Endometrium (tissue), 2 donors: ENCODE measurements around the gene MARCOL.
"Not testable (repeated sequence)": the region's sequence is repeated elsewhere in the genome, so short reads cannot be mapped to it uniquely, and the experiment has no call there.

Experiments used
- FAIRE-seq: peaks from 2 replicates; lab custom pipeline; 2012; peaks lifted over from hg19 to GRCh38; lab: Jason Lieb, UNC
- donor health status: control.
- donor health status: control.

Gene MARCOL

DNA sequence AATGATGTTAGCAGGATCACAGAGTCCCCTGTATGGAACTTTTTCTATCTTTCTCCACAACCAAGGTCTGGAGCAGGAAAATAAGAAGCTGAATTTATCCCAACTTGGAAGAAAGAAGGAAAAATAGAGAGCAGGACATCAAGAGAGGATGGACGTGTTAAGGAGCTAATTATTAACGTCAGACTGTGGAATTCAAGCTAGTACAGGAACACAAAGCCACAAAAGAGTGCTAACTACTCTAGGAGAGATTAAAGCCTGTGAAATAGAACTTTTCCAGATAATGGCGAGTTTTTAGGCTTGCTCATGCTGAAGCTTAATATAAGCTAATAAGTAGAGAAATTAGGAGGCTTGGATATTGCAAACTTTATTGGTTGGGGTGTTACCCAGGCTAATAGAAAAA is 29.6 kb downstream of the MARCOL start:
- FAIRE-seq: no peak

DNA sequence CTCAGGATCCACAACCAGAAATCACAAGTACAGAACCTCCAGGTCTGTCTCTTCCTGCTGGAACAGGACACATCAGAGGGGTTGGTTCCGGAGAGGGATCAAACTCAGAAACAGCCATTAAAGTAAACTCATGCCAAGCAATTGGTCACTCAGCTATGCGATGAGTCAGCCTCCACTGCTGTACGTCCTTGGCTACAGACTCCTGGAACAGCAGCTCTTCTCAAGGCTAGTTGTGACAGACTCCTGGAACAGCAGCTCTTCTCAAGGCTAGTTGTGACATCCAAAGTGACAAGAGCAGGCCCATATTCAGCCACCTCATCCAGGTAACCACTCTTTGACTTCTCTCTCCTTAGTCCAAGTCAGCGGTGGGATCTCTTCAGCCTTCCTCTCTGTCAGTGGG is 30.2 kb downstream of the MARCOL start, which contains the start of gene SPINK13:
TSS of gene SPINK13 (plus strand) at position 229 of the 400 bp plus-strand sequence. CDS start 1,279 bp downstream, outside the sequence.
- no peak for FAIRE-seq

DNA sequence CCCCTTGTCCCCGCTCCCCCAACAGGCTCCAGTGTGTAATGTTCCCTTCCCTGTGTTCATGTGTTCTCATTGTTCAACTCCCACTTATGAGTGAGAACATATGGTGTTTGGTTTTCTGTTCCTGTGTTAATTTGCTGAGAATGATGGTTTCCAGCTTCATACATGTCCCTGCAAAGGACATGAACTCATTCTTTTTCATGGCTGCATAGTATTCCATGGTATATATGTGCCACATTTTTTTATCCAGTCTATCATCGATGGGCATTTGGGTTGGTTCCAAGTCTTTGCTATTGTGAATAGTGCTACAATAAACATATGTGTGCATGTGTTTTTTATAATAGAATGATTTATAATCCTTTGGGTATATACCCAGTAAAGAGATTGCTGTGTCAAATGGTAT is 36.8 kb downstream of the MARCOL start:
- not testable (repeated sequence) for FAIRE-seq

DNA sequence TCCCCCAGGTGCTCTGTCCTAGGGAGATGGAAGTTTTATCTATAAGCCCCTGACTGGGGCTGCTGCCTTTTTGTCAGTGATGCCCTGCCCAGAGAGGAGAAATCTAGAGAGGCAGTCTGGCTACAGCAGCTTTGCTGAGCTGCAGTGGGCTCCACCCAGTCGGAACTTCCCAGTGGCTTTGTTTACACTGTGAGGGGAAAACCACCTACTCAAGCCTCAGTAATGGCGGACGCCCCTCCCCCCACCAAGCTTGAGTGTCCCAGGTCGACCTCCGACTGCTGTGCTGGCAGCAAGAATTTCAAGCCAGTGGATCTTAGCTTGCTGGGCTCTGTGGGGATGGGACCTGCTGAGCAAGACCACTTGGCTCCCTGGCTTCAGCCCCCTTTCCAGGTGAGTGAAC is 42.6 kb downstream of the MARCOL start:
- FAIRE-seq: not testable (repeated sequence)

DNA sequence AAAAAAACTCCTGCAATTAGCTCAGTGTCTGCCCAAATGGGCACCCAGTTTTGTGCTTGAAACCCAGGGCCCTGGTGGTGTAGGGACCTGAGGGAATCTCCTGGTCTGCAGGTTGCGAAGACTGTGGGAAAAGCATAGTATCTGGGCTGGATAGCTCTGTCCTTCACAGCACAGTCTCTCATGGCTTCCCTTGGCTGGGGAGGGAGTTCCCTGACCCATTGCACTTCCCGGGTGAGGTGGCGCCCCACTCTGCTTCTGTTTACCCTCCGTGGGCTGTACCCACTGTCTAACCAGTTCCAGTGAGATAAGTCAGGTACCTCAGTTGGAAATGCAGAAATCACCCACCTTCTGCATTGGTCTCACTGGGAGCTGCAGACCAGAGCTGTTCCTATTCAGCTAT is 43.0 kb downstream of the MARCOL start:
- FAIRE-seq: not testable (repeated sequence)

DNA sequence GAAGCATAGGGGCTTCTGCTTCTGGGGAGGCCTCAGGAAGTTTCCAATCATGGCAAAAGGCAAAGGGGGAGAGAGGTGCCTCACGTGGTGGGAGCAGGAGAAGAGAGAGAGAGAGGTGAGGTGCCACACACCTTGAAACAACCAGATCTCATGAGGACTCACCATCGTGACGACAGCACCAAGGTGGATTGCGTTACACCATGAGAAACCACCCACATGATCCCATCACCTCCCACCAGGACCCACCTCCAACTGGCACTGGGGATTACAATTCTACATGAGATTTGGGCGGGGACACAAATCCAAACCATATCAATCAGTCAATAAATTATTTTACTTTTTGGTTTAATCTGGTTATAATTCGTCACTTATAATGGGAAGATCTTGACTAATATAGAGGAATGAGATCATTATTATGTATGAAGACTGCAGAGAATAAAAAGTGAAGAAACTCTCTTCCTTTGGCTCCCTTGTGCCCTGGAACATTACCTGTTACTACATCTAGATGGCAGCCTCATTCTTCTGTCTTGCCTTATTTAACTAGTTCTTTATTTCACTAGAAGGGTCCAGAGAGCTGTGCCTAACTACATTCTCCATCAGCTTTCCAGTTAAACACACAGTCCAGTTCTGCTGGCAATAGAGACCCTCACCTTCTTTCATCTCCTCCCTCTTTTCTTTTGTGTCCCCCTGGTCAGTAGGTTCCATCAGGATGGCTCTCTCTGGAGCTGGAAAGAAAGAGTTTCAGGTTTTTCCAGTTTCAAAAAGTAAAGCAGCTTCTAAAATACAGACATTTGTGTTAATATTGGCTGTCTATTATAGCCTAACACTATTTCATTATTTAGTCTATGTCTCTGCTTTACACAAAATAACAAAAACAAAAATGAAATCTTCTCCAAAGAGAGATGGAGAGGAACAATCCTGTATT is 52.2 kb downstream of the MARCOL start:
- no peak for FAIRE-seq
